HL-60 (cell line): ENCODE measurements around the gene RGCC.
"Not testable (repeated sequence)": the region's sequence is repeated elsewhere in the genome, so short reads cannot be mapped to it uniquely, and the experiment has no call there.

Experiments
- DNase-seq, 2 experiments: peaks; one replicate each; pipeline ENCODE4 v3.0.0-alpha.2; 2010 to 2020; ENCODE audit warnings: low read depth in 1 of 2, low spot score in 1 of 2
- H3K27ac ChIP-seq: fragments of 250-450 bp; sonication (Bioruptor Pico); replicated peaks from 2 replicates; pipeline ENCODE4 v1.5.1; 2020; ENCODE audit warnings: mild to moderate bottlenecking, moderate library complexity
- H3K27me3 ChIP-seq: fragments of 250-450 bp; sonication (Bioruptor Pico); 2 replicates; pipeline ENCODE4 v1.5.1; 2021; ENCODE audit warnings: mild to moderate bottlenecking, moderate library complexity; ENCODE audit not compliant: insufficient read depth, poor library complexity, severe bottlenecking
- H3K4me3 ChIP-seq: replicated peaks from 2 replicates; pipeline ENCODE4 v1.5.1; 2011; ENCODE audit warnings: mild to moderate bottlenecking, control low read depth, low read length; ENCODE audit not compliant: insufficient read depth
- CTCF ChIP-seq: IDR thresholded peaks from one replicate; pipeline ENCODE4 v1.5.1; 2011; ENCODE audit warnings: low read length, control low read depth, inconsistent platforms; ENCODE audit not compliant: insufficient read depth
- GABPA ChIP-seq: IDR thresholded peaks from 2 replicates; pipeline ENCODE4 v1.6.1; 2012; ENCODE audit warnings: low read depth
- POLR2AphosphoS5 ChIP-seq: IDR thresholded peaks from 2 replicates; pipeline ENCODE4 v1.6.1; 2012; ENCODE audit warnings: low read depth
- REST ChIP-seq: IDR thresholded peaks from 2 replicates; pipeline ENCODE4 v1.6.1; 2012; ENCODE audit warnings: low read depth; ENCODE audit not compliant: insufficient replicate concordance
- SPI1 ChIP-seq: IDR thresholded peaks from 2 replicates; pipeline ENCODE4 v1.6.1; 2012; ENCODE audit warnings: low read depth, mild to moderate bottlenecking, borderline replicate concordance

The RGCC gene

GRCh38 chr13:41502031-41502430 is 44.7 kb downstream of the RGCC start:
- Histone ChIP-seq H3K4me3 (no peak overlapping the region), H3K27me3 (no peaks in the 10 kb centered on the region), H3K27ac (no peak overlapping the region)
- DNase-seq = no peak
- no peak for TF ChIP-seq REST
- no peak for TF ChIP-seq POLR2AphosphoS5
- TF ChIP-seq SPI1 = no peak

GRCh38 chr13:41502673-41503072 is 45.3 kb downstream of the RGCC start:
- H3K4me3 ChIP-seq = no peak overlapping the region
- no peak for TF ChIP-seq GABPA
- no peak for TF ChIP-seq CTCF
- no peak for TF ChIP-seq POLR2AphosphoS5
- TF ChIP-seq REST = no peak
- TF ChIP-seq SPI1 = no peak
- no peaks in the 10 kb centered on the region for H3K27me3 ChIP-seq
- DNase-seq = no peak
- H3K27ac ChIP-seq = no peak overlapping the region

GRCh38 chr13:41503356-41503755 is 46.0 kb downstream of the RGCC start:
- no peak overlapping the region for H3K27ac ChIP-seq
- no peak for DNase-seq
- no peak overlapping the region for H3K4me3 ChIP-seq
- TF ChIP-seq CTCF (no peak), REST (no peak), SPI1 (no peak), GABPA (no peak), POLR2AphosphoS5 (no peak)
- no peaks in the 10 kb centered on the region for H3K27me3 ChIP-seq

GRCh38 chr13:41504657-41505056 is 47.3 kb downstream of the RGCC start:
- not testable (repeated sequence) for DNase-seq, H3K27me3 ChIP-seq, H3K4me3 ChIP-seq, H3K27ac ChIP-seq
